OCI-LY1 (cell line): ENCODE measurements around the gene SELENOO.

Source experiments
- H2AFZ ChIP-seq: fragments of 200-600 bp; sonication (generic), shearing (Covaris generic); 2 replicates; pipeline ENCODE4 v1.6.0; 2014; ENCODE audit warnings: antibody characterized with exemption, mild to moderate bottlenecking, low read length
- H3F3A ChIP-seq: fragments of 200-600 bp; sonication (generic), shearing (Covaris generic); 2 replicates; pipeline ENCODE4 v1.6.0; 2014; ENCODE audit warnings: mild to moderate bottlenecking, antibody characterized with exemption, low read length, moderate library complexity; ENCODE audit not compliant: insufficient read depth
- H3K27ac ChIP-seq: fragments of 200-600 bp; sonication (generic); 2 replicates; pipeline ENCODE4 v1.5.1; 2014; ENCODE audit warnings: low read length, mixed run types, mild to moderate bottlenecking, low read depth; ENCODE audit not compliant: poor library complexity, severe bottlenecking
- H3K27me3 ChIP-seq: fragments of 200-600 bp; sonication (generic); 2 replicates; pipeline ENCODE4 v1.6.0; 2014; ENCODE audit warnings: antibody characterized with exemption, mild to moderate bottlenecking, low read length, moderate library complexity; ENCODE audit not compliant: insufficient read depth
- H3K36me3 ChIP-seq: fragments of 200-600 bp; sonication (generic); 2 replicates; pipeline ENCODE4 v1.6.1; 2014; ENCODE audit warnings: mild to moderate bottlenecking, antibody characterized with exemption, low read length, moderate library complexity, mixed read lengths; ENCODE audit not compliant: insufficient read depth
- H3K4me1 ChIP-seq: fragments of 200-600 bp; sonication (generic); 2 replicates; pipeline ENCODE4 v1.5.1; 2014; ENCODE audit warnings: mild to moderate bottlenecking, low read length, moderate library complexity; ENCODE audit not compliant: insufficient read depth, severe bottlenecking
- H3K4me2 ChIP-seq: fragments of 200-600 bp; sonication (generic), shearing (Covaris generic); 2 replicates; pipeline ENCODE4 v1.6.1; 2014; ENCODE audit warnings: low read length
- H3K4me3 ChIP-seq: fragments of 200-600 bp; sonication (generic); 2 replicates; pipeline ENCODE4 v1.5.1; 2014; ENCODE audit warnings: low read length, low read depth, mild to moderate bottlenecking, mixed read lengths; ENCODE audit not compliant: poor library complexity, severe bottlenecking
- H3K79me2 ChIP-seq: fragments of 200-600 bp; shearing (Covaris generic); 2 replicates; pipeline ENCODE4 v1.6.1; 2016; ENCODE audit warnings: mixed run types, low read length, mixed read lengths; ENCODE audit not compliant: insufficient read depth
- H3K9ac ChIP-seq: fragments of 200-600 bp; sonication (generic), shearing (Covaris generic); 2 replicates; pipeline ENCODE4 v1.6.1; 2014; ENCODE audit warnings: mild to moderate bottlenecking, low read length, mixed read lengths
- H3K9me2 ChIP-seq: fragments of 200-600 bp; sonication (generic), shearing (Covaris generic); 2 replicates; pipeline ENCODE4 v1.6.1; 2014; ENCODE audit warnings: low read depth, mild to moderate bottlenecking, low read length, mixed read lengths
- H3K9me3 ChIP-seq: fragments of 200-600 bp; shearing (Covaris generic); 2 replicates; pipeline ENCODE4 v1.6.1; 2014; ENCODE audit warnings: low read length, mixed read lengths
- H4K20me1 ChIP-seq: fragments of 200-600 bp; sonication (generic), shearing (Covaris generic); 2 replicates; pipeline ENCODE4 v1.6.0; 2016; ENCODE audit warnings: mild to moderate bottlenecking, low read length; ENCODE audit not compliant: insufficient read depth
- CTCF ChIP-seq: fragments of 200-600 bp; sonication (generic), shearing (Covaris generic); IDR thresholded peaks from 2 replicates; pipeline ENCODE4 v1.5.1; 2017; ENCODE audit warnings: mild to moderate bottlenecking, antibody characterized with exemption, low read length, moderate library complexity, mixed read lengths
- EZH2 ChIP-seq: fragments of 200-600 bp; sonication (generic), shearing (Covaris generic); IDR thresholded peaks from 2 replicates; pipeline ENCODE4 v1.8.0; 2017; ENCODE audit warnings: borderline replicate concordance, mixed run types, mild to moderate bottlenecking, antibody characterized with exemption, low read length, moderate library complexity, mixed read lengths

Gene SELENOO

DNA sequence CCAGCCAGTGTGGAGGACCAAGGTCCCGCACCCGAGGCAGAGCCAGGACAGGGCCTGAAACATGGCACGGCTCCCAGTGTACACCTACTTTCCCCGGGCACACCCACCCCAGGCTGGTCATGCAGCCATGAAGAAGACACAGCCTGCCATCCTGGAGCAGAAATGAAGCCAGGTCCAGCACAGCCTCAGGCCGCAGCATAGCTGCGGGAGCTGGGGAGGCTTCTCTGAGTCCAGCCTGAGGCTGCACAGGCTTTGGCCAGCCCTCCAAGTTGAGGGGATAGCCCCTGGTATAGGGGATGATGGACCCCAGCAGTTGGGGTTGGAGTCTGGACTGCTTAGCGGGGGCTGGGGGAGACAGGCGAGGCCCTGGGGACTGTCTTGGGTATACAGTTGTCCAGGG lies 53.1 kb downstream of the SELENOO start:
- Histone ChIP-seq H3K4me1 (peaks cover 22% of the 10 kb centered on the region), H3K9ac (no peak overlapping the region), H3F3A (peaks cover 7% of the 10 kb centered on the region; the same call in 1 of the 2 replicates), H3K4me2 (no peak overlapping the region), H3K79me2 (no peaks in the 10 kb centered on the region), H4K20me1 (no peaks in the 10 kb centered on the region), H3K9me2 (no peaks in the 10 kb centered on the region), H3K27ac (no peak overlapping the region), H3K9me3 (no peaks in the 10 kb centered on the region), H2AFZ (no peak overlapping the region), H3K36me3 (peaks cover 54% of the 10 kb centered on the region), H3K4me3 (no peak overlapping the region), H3K27me3 (no peaks in the 10 kb centered on the region)
- TF ChIP-seq EZH2 (no peak), CTCF (no peak)

- Histone ChIP-seq H3K4me1 (peaks cover 18% of the 10 kb centered on the region), H3K36me3 (peaks cover 57% of the 10 kb centered on the region), H3K4me3 (no peak overlapping the region), H3K27ac (no peak overlapping the region), H3K9me2 (no peaks in the 10 kb centered on the region), H2AFZ (no peak overlapping the region), H3K79me2 (no peaks in the 10 kb centered on the region), H3F3A (peaks cover 7% of the 10 kb centered on the region; the same call in 1 of the 2 replicates), H3K9me3 (no peaks in the 10 kb centered on the region), H3K27me3 (no peaks in the 10 kb centered on the region), H3K4me2 (no peak overlapping the region), H3K9ac (no peak overlapping the region), H4K20me1 (no peaks in the 10 kb centered on the region)
- TF ChIP-seq CTCF = no peak
- no peak for TF ChIP-seq EZH2
These were observed 54.3 kb downstream of the SELENOO start for GRCh38 chr22:50255099-50255498.

GRCh38 chr22:50255607-50256006 lies 54.8 kb downstream of the SELENOO start:
- no peaks in the 10 kb centered on the region for H4K20me1 ChIP-seq
- no peaks in the 10 kb centered on the region for H3K9me2 ChIP-seq
- H3K9me3 ChIP-seq = no peaks in the 10 kb centered on the region
- H2AFZ ChIP-seq = no peak overlapping the region
- no peak overlapping the region for H3K4me2 ChIP-seq
- H3K27ac ChIP-seq = no peak overlapping the region
- H3K27me3 ChIP-seq = no peaks in the 10 kb centered on the region
- H3K4me1 ChIP-seq = peaks cover 18% of the 10 kb centered on the region
- no peak overlapping the region for H3K4me3 ChIP-seq
- H3K79me2 ChIP-seq = peaks cover 2% of the 10 kb centered on the region; the same call in 1 of the 2 replicates
- no peak overlapping the region for H3K9ac ChIP-seq
- no peak for TF ChIP-seq CTCF
- no peak for TF ChIP-seq EZH2
- H3F3A ChIP-seq = peaks cover 7% of the 10 kb centered on the region; the same call in 1 of the 2 replicates
- peaks cover 57% of the 10 kb centered on the region for H3K36me3 ChIP-seq
